ENCODE data around the gene HSD17B12. TPM values are rescaled to one million over a fixed set of nuclear protein-coding genes. Genes with fewer than 3 reads are reported as not detected.

Gene HSD17B12
- total RNA-seq, 3 donors from 2014 or later = 36.1 to 48.9 (median 47.2) TPM

DNA sequence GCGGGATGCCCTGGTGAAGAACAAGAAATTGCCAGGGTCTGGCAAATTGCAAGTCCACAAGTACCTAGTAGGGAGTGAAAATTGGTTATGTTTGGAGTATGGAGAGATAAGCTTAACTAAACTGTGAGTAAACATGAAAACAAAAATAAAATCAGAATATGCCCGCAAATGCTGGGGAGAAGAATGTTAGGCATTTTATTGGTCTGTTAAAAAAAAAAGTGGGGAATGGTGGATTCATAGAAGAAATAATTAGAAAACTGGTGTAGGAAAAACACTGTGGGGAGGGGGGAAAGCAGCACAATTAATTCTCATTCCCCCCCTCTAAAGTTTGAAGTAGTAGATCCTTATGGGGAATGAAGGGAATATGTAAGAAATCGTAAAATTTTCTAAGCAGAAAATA, 40.6 kb upstream of the HSD17B12 start:
- TF ChIP-seq POLR2A (IDR thresholded peaks at IDR 0.05) = no peak
- TF ChIP-seq POLR2AphosphoS5 (IDR thresholded peaks at IDR 0.05) = no peak
- TF ChIP-seq, protein P1, sequence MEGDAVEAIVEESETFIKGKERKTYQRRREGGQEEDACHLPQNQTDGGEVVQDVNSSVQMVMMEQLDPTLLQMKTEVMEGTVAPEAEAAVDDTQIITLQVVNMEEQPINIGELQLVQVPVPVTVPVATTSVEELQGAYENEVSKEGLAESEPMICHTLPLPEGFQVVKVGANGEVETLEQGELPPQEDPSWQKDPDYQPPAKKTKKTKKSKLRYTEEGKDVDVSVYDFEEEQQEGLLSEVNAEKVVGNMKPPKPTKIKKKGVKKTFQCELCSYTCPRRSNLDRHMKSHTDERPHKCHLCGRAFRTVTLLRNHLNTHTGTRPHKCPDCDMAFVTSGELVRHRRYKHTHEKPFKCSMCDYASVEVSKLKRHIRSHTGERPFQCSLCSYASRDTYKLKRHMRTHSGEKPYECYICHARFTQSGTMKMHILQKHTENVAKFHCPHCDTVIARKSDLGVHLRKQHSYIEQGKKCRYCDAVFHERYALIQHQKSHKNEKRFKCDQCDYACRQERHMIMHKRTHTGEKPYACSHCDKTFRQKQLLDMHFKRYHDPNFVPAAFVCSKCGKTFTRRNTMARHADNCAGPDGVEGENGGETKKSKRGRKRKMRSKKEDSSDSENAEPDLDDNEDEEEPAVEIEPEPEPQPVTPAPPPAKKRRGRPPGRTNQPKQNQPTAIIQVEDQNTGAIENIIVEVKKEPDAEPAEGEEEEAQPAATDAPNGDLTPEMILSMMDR (IDR thresholded peaks at IDR 0.05) = no peak
- no peak overlapping the region for H3K4me3 ChIP-seq
- H3K27me3 ChIP-seq = peaks cover 0 to 46% of the 10 kb centered on the region in 2 donors
- no peaks in the 10 kb centered on the region for H3K4me1 ChIP-seq
- H3K36me3 ChIP-seq = peaks cover 5% of the 10 kb centered on the region
- no peak for DNase-seq (ENCODE audit: low spot score in 2 of 2)
- H3K9me3 ChIP-seq = no peaks in the 10 kb centered on the region
- intact Hi-C loops (cut with DNase I; ENCODE audit: low total_unique reads) = no loop called here
- no peak overlapping the region for H3K27ac ChIP-seq

DNA sequence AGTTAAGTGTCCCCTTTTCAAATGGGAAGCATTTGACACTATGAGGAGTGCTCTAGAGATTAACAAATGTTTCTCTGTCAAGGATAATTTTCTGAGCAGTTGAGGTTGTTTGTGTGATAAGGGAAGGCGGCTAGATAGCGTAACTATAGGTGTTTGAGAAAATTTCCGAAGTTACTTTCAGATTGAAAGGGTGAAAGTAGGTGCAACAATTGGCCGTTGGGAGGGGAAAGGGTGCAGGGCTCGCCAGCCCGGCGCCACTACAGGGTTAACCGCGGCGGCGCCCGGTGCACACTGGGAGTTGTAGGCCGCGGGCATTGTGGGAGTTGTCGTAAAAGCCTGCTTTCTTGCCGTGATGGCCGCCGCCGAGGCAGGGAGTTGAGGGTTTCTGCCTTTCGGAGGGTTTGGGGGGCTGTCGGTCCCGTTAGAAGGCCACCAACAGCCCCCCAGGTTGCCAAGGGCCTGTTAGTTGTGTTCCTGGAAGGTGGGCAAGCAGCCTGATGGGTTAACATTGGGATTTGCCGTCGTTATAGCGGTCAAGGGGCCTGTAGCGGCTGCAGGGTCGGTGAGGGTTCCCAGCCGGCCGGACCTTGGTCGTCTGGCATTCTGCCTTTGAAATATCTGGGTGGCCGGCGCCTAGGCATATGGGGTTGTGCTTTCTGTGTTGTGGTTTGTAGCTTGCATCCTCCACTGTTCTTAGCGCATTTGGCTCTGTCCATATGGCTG, 36.5 kb upstream of the HSD17B12 start:
- peak; percentile 60 to 73 for DNase-seq (ENCODE audit: low spot score in 2 of 2)
- peaks cover 5% of the 10 kb centered on the region for H3K36me3 ChIP-seq
- H3K27ac ChIP-seq = peak overlapping the region; percentile 75 to 85
- TF ChIP-seq, protein P1 (IDR thresholded peaks at IDR 0.05) = no peak
- TF ChIP-seq POLR2A (IDR thresholded peaks at IDR 0.05) = no peak
- peak; percentile 35 to 84 (median 45) for TF ChIP-seq POLR2AphosphoS5 (IDR thresholded peaks at IDR 0.05)
- no peaks in the 10 kb centered on the region for H3K9me3 ChIP-seq
- peak overlapping the region; percentile 62 to 93 (median 73) for H3K4me3 ChIP-seq
- no peaks in the 10 kb centered on the region for H3K4me1 ChIP-seq
- H3K27me3 ChIP-seq = peaks cover 0 to 11% of the 10 kb centered on the region in 2 donors
- intact Hi-C loops (cut with DNase I; ENCODE audit: low total_unique reads) = no loop called here

DNA sequence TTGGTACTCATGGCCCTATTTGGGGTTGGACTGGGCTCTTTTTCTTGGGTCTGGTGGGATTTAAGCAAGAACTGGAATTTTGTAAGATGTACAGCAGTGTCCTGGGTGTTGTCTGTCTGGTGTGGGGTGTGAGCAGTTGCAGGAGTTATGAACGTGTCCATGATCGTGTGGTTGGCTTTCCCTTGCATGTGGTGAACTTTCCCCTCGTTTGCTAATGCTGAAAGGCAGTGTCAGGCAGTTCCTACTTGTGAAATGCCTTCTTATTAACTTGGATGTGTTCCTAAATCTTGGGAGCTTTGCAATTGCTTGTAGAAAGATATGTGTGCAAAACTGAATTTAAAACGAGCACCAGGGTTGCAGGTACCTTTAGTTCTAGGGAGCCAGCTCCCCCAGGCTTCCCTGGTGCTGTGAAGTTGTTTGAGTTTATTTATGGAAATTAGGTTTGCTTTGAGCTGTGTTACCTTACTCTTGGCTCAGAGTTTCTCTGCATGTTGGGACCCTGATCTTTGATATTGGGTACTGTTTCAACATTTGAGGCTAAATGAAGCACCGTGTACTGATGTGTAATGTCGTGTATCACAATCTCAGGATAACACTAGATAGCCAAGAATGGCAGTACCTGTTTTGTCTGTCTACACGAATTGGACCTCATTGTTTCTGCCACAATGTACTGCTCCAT, 35.8 kb upstream of the HSD17B12 start:
- DNase-seq (ENCODE audit: low spot score in 2 of 2) = no peak
- Histone ChIP-seq H3K36me3 (peaks cover 5% of the 10 kb centered on the region), H3K27ac (no peak overlapping the region), H3K9me3 (no peaks in the 10 kb centered on the region), H3K4me3 (peak overlapping the region; percentile 62 to 93 (median 73)), H3K27me3 (peaks cover 0 to 4% of the 10 kb centered on the region in 2 donors), H3K4me1 (no peaks in the 10 kb centered on the region)
- no peak for TF ChIP-seq POLR2A (IDR thresholded peaks at IDR 0.05)
- TF ChIP-seq POLR2AphosphoS5 (IDR thresholded peaks at IDR 0.05) = no peak
- TF ChIP-seq, protein P1 (IDR thresholded peaks at IDR 0.05) = no peak
- intact Hi-C loops (cut with DNase I; ENCODE audit: low total_unique reads) = no loop called here

DNA sequence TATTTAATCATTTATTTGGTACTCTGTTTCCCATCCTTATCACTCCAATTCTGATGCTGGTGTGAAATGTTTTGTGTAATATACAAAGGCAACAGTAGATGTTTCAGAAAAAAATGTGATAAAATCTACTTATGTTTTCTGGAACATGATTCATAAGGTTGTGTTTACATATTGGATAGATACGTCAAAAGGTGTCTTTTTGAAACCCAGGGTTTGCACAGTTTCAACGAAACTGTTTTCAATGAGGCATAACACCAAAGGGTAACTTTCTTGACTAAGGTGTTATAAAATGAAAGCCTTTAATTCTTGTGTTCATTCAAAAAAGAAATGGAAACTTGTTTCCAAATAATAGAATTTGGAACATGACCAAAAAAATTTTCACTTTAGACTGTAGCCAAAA, 33.8 kb upstream of the HSD17B12 start:
- TF ChIP-seq, protein P1 (IDR thresholded peaks at IDR 0.05) = no peak
- TF ChIP-seq POLR2A (IDR thresholded peaks at IDR 0.05) (no peak), POLR2AphosphoS5 (IDR thresholded peaks at IDR 0.05) (no peak)
- Histone ChIP-seq H3K27me3 (no peaks in the 10 kb centered on the region), H3K9me3 (no peaks in the 10 kb centered on the region), H3K4me1 (no peaks in the 10 kb centered on the region), H3K4me3 (no peak overlapping the region), H3K27ac (no peak overlapping the region), H3K36me3 (peaks cover 5% of the 10 kb centered on the region)
- intact Hi-C loops (cut with DNase I; ENCODE audit: low total_unique reads) = no loop called here
- DNase-seq (ENCODE audit: low spot score in 2 of 2) = no peak

DNA sequence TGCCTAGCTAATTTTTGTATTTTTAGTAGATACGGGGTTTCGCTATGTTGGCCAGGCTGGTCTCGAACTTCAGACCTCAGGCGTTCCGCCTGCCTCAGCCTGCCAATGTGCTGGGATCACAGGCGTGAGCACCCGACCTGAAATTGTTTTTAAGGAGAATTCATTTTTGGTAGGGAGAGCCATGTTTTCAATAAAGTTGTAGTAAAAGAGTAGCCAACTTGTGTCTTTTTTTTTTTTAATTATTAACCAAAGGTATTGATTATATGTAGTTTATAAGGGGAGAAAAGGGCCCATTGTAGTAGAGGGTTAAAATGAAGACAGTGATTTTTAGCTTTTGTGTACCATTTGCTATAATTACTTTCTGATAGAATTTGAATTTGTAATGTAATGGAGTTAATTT, 31.6 kb upstream of the HSD17B12 start:
- no peaks in the 10 kb centered on the region for H3K27me3 ChIP-seq
- no peaks in the 10 kb centered on the region for H3K36me3 ChIP-seq
- H3K9me3 ChIP-seq = no peaks in the 10 kb centered on the region
- no peaks in the 10 kb centered on the region for H3K4me1 ChIP-seq
- intact Hi-C loops (cut with DNase I; ENCODE audit: low total_unique reads) = no loop called here
- TF ChIP-seq, protein P1 (IDR thresholded peaks at IDR 0.05) = no peak
- TF ChIP-seq POLR2A (IDR thresholded peaks at IDR 0.05) = no peak
- TF ChIP-seq POLR2AphosphoS5 (IDR thresholded peaks at IDR 0.05) = no peak
- H3K27ac ChIP-seq = no peak overlapping the region
- DNase-seq (ENCODE audit: low spot score in 2 of 2) = no peak
- no peak overlapping the region for H3K4me3 ChIP-seq

Data from breast epithelium (tissue), 4 donors.